B cell (primary cell): ENCODE results near the gene BET1L. TPM values are rescaled to one million over a fixed set of nuclear protein-coding genes. Genes with fewer than 3 reads are reported as not detected.

Experiments
- ATAC-seq: fragments of 200-7000 bp; cut with Tn5 transposase; one replicate; pipeline ENCODE4 v1.10.0; 2021; ENCODE audit warnings: low read depth, mild to moderate bottlenecking, moderate number of reproducible peaks, moderate library complexity
- CTCF ChIA-PET: fragments of 350-600 bp; sonication (Branson Sonifier 250); formaldehyde crosslinking; loops from one replicate; lab custom pipeline; 2021; ENCODE audit warnings: antibody characterized with exemption, inconsistent platforms; lab: Charles Lee
- POLR2A ChIA-PET: fragments of 350-600 bp; sonication (Branson Sonifier 250); formaldehyde crosslinking; loops from one replicate; lab custom pipeline; 2021; ENCODE audit warnings: antibody characterized with exemption; lab: Charles Lee
- DNase-seq: peaks from one replicate; pipeline ENCODE4 v3.0.0; 2013
- H2AFZ ChIP-seq: 2 replicates; pipeline ENCODE4 v1.6.1; 2012; ENCODE audit warnings: mild to moderate bottlenecking, low read depth, low read length; ENCODE audit not compliant: insufficient read depth, poor library complexity, severe bottlenecking
- H3K27ac ChIP-seq, 2 donors: 1 replicate in 1 of 2; 2 replicates in 1 of 2; pipeline ENCODE4 v1.5.1; 2012 to 2013; ENCODE audit warnings: low read length in 2 of 2, mild to moderate bottlenecking in 2 of 2, moderate library complexity in 1 of 2
- H3K27me3 ChIP-seq, 4 experiments: fragments of 200-600 bp in 1 of 4; sonication (generic) in 1 of 4; replicated peaks in 1 of 4; 1 replicate in 2 of 4; 2 replicates in 2 of 4; pipeline versions ENCODE4 v1.6.1 to v1.7.0; 2013 to 2016; ENCODE audit warnings: low read length in 3 of 4, mild to moderate bottlenecking in 2 of 4, mixed read lengths in 1 of 4, moderate library complexity in 1 of 4; ENCODE audit not compliant: insufficient read depth in 4 of 4, control insufficient read depth in 3 of 4; ENCODE audit errors: control extremely low read depth in 1 of 4
- H3K36me3 ChIP-seq, 2 experiments: replicated peaks in 1 of 2; 1 replicate in 1 of 2; 2 replicates in 1 of 2; pipeline versions ENCODE4 v1.6.1 to v1.7.1; 2013; ENCODE audit warnings: low read length in 1 of 2; ENCODE audit not compliant: insufficient read depth in 2 of 2, control insufficient read depth in 1 of 2; ENCODE audit errors: control extremely low read depth in 1 of 2, extremely low read depth in 1 of 2
- H3K4me1 ChIP-seq, 2 donors: fragments of 200-600 bp in 1 of 2; sonication (generic) in 1 of 2; 1 replicate in 1 of 2; 2 replicates in 1 of 2; pipeline versions ENCODE4 v1.5.1 to v1.6.1; 2013 to 2017; ENCODE audit warnings: low read length in 2 of 2; ENCODE audit not compliant: control insufficient read depth in 2 of 2, insufficient read depth in 2 of 2
- H3K4me2 ChIP-seq: replicated peaks from 2 replicates; pipeline ENCODE3; 2012; ENCODE audit warnings: mild to moderate bottlenecking, low read depth, low read length; ENCODE audit not compliant: poor library complexity, severe bottlenecking
- H3K4me3 ChIP-seq, 5 experiments: fragments of 200-600 bp in 1 of 5; sonication (generic) in 1 of 5; 1 replicate in 3 of 5; 2 replicates in 2 of 5; pipeline versions ENCODE4 v1.5.1 to v1.7.0; 2011 to 2016; ENCODE audit warnings: low read length in 4 of 5, mild to moderate bottlenecking in 4 of 5, low read depth in 2 of 5, control low read depth in 1 of 5, moderate library complexity in 1 of 5; ENCODE audit not compliant: insufficient read depth in 1 of 5; ENCODE audit errors: control extremely low read depth in 1 of 5, extremely low read depth in 1 of 5
- H3K79me2 ChIP-seq: fragments of 200-600 bp; sonication (generic); one replicate; pipeline ENCODE4 v1.6.0; 2016; ENCODE audit warnings: low read length; ENCODE audit not compliant: control insufficient read depth, insufficient read depth
- H3K9ac ChIP-seq: fragments of 200-600 bp; sonication (generic); 2 replicates; pipeline ENCODE4 v1.6.1; 2017; ENCODE audit warnings: mild to moderate bottlenecking, low read length, moderate library complexity
- H3K9me3 ChIP-seq, 3 donors: one replicate each; pipeline versions ENCODE4 v1.6.1 to v1.7.1; 2013; ENCODE audit warnings: low read length in 2 of 3; ENCODE audit not compliant: control insufficient read depth in 2 of 3, insufficient read depth in 1 of 3; ENCODE audit errors: control extremely low read depth in 1 of 3
- H4K20me1 ChIP-seq: 2 replicates; pipeline ENCODE4 v1.6.0; 2012; ENCODE audit warnings: mild to moderate bottlenecking, low read length; ENCODE audit not compliant: insufficient read depth, control insufficient read depth, poor library complexity, severe bottlenecking
- H3K27ac Mint-ChIP-seq: one replicate; pipeline ENCODE4 v1.8.0; 2021; ENCODE audit warnings: mixed read lengths
- H3K27me3 Mint-ChIP-seq: one replicate; pipeline ENCODE4 v1.8.0; 2021; ENCODE audit warnings: mixed read lengths
- H3K4me1 Mint-ChIP-seq: one replicate; pipeline ENCODE4 v1.8.0; 2021; ENCODE audit warnings: mixed read lengths
- H3K4me3 Mint-ChIP-seq: one replicate; pipeline ENCODE4 v1.8.0; 2021; ENCODE audit warnings: mixed read lengths
- H3K9me3 Mint-ChIP-seq: one replicate; pipeline ENCODE4 v1.8.0; 2022; ENCODE audit warnings: mixed read lengths; ENCODE audit not compliant: insufficient read depth
- EZH2 ChIP-seq: IDR thresholded peaks from 2 replicates; pipeline ENCODE4 v1.6.1; 2012; ENCODE audit warnings: borderline replicate concordance, low read depth, mild to moderate bottlenecking, moderate library complexity, low read length; ENCODE audit not compliant: insufficient read depth, poor library complexity, severe bottlenecking
- WGBS: methylation state at CpG from one replicate; pipeline ENCODE4 v1.1.5; 2013; ENCODE audit warnings: missing lambda C conversion rate; ENCODE audit not compliant: insufficient coverage; 5-methylcytosine and 5-hydroxymethylcytosine counted together
- intact Hi-C: fragments of 100-400 bp; cut with micrococcal nuclease; formaldehyde crosslinking; loops from one replicate; pipeline ENCODE4 v1.10.0; 2022
- polyA plus RNA-seq: library from polyadenylated mRNA; depleted of rRNA; stranded (reverse); fragments of >200 nt; gene quantifications from 2 replicates; pipeline ENCODE4 v1.2.3, GENCODE V29; 2012
- total RNA-seq, 2 donors: library from RNA; stranded (reverse); fragments of 120-200 nt in 1 of 2; gene quantifications; 1 replicate in 1 of 2; 2 replicates in 1 of 2; pipeline versions ENCODE4 v1.2.3 to v1.2.4, GENCODE V29; 2013 to 2022
- TF ChIP-seq, protein P1 (sequence below): fragments of 200-600 bp; IDR thresholded peaks from one replicate; pipeline ENCODE4 v1.8.0; 2022; ENCODE audit warnings: antibody characterized with exemption, mild to moderate bottlenecking

Gene BET1L
- total and polyA plus RNA-seq, 2 donors (not counting 1 experiment from before 2014, with no cell fraction given): 49.3 to 69.1 TPM

DNA sequence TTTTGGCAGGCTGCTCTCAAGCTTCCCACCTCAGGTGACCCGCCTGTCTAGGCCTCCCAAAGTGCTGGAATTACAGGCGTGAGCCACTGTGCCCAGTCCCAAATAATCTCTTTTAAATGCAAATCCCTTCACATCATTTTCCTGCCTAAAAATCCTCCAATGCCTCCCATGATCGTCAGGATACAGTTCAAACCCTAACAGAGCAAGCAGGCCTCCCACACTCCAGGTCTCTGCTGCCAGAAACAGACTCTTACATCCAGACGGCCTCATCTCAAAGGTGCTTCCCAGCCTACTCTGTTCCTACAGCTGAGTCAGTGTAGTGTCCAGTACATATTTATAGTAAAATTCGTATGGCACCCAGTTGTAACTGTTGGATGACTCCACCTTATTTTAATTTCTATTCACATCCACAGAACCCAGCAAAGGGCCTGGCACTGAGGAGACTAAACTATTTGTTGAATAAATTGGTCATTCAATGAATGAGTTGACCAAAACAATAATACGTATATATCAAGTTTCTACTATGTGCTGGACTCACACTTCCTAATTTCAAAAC is 20.7 kb upstream of the BET1L start:
- Histone ChIP-seq H3K27me3 (no peaks in the 10 kb centered on the region), H4K20me1 (no peaks in the 10 kb centered on the region), H3K4me2 (no peak overlapping the region), H3K4me3 (no peak overlapping the region), H2AFZ (no peak overlapping the region), H3K27ac (no peak overlapping the region), H3K4me1 (no peaks in the 10 kb centered on the region), H3K9me3 (no peaks in the 10 kb centered on the region), H3K9ac (no peak overlapping the region), H3K36me3 (peaks cover 0 to 18% of the 10 kb centered on the region in 2 experiments), H3K79me2 (peaks cover 31% of the 10 kb centered on the region)
- 91% methylated on average over 2 of the region's 6 CpGs for WGBS
- H3K4me3 Mint-ChIP-seq: no peak overlapping the region
- ATAC-seq: no peak
- intact Hi-C loops: no loop called here
- peaks cover 6% of the 10 kb centered on the region for H3K4me1 Mint-ChIP-seq
- H3K27ac Mint-ChIP-seq: no peak overlapping the region
- POLR2A ChIA-PET: interaction anchor here (0.6 kb wide), 1 partner anchor 311 kb away, joined by 4 read pairs; no protein-coding TSS in a partner anchor
- CTCF ChIA-PET: interaction anchor here (2.2 kb wide), 1 partner anchor 23 kb away, joined by 8 read pairs; no protein-coding TSS in a partner anchor
- H3K9me3 Mint-ChIP-seq: no peaks in the 10 kb centered on the region
- no peak for TF ChIP-seq EZH2
- TF ChIP-seq, protein P1, sequence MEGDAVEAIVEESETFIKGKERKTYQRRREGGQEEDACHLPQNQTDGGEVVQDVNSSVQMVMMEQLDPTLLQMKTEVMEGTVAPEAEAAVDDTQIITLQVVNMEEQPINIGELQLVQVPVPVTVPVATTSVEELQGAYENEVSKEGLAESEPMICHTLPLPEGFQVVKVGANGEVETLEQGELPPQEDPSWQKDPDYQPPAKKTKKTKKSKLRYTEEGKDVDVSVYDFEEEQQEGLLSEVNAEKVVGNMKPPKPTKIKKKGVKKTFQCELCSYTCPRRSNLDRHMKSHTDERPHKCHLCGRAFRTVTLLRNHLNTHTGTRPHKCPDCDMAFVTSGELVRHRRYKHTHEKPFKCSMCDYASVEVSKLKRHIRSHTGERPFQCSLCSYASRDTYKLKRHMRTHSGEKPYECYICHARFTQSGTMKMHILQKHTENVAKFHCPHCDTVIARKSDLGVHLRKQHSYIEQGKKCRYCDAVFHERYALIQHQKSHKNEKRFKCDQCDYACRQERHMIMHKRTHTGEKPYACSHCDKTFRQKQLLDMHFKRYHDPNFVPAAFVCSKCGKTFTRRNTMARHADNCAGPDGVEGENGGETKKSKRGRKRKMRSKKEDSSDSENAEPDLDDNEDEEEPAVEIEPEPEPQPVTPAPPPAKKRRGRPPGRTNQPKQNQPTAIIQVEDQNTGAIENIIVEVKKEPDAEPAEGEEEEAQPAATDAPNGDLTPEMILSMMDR: no peak
- no peaks in the 10 kb centered on the region for H3K27me3 Mint-ChIP-seq
- no peak for DNase-seq

DNA sequence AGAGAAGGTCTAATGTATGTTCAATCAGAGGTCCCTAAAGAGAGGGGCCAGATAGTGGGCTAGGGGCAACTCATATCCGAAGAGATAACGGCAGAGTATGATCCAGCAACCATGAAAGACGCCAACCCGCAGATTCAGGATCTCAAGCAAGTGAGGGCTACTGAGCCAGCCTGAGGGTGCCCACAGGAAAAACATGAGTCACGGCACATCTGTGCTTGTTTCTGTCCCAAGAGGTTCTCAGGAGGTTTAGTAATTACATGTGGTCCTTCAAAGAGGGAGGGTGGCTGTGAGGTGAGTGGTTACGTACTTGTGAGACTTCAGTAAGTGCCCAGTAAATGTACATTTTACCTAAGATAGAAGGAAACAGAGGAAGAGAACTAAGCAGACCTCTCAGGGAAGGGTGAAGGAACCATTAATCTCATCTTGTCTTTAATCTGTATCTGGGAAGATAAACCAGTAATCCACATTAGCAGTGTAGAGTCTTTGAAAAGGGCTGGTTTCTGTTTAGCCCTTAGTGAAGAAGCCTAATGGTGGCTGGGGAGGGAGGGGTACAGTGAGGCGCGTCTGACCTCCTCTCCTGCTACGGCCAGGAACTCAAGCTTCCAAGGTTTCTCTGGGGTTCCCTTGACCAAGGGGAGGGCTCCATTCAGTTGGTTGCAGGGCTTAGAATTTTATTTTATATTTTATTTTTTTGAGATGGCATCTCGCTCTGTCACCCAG is 18.7 kb upstream of the BET1L start:
- intact Hi-C loops: no loop called here
- WGBS: 74% methylated on average over 9 of the region's 10 CpGs
- Histone ChIP-seq H3K36me3 (peaks cover 0 to 19% of the 10 kb centered on the region in 2 experiments), H3K27ac (no peak overlapping the region), H3K4me2 (no peak overlapping the region), H3K79me2 (peaks cover 34% of the 10 kb centered on the region), H4K20me1 (no peaks in the 10 kb centered on the region), H3K9ac (no peak overlapping the region), H2AFZ (no peak overlapping the region), H3K9me3 (no peaks in the 10 kb centered on the region), H3K27me3 (no peaks in the 10 kb centered on the region), H3K4me1 (no peaks in the 10 kb centered on the region), H3K4me3 (no peak overlapping the region)
- TF ChIP-seq EZH2: no peak
- ChIA-PET POLR2A (no interaction called here), CTCF (no interaction called here)
- no peaks in the 10 kb centered on the region for H3K9me3 Mint-ChIP-seq
- no peaks in the 10 kb centered on the region for H3K27me3 Mint-ChIP-seq
- no peak overlapping the region for H3K4me3 Mint-ChIP-seq
- peak overlapping the region; percentile 27 for H3K27ac Mint-ChIP-seq
- H3K4me1 Mint-ChIP-seq: peaks cover 6% of the 10 kb centered on the region
- ATAC-seq (peak; percentile 43), DNase-seq (no peak)
